HG03066 (cell line): ENCODE results near the gene ANKRD55.
"Not testable (repeated sequence)": the region's sequence is repeated elsewhere in the genome, so short reads cannot be mapped to it uniquely, and the experiment has no call there.

ENCODE experiments used
- ATAC-seq: cut with Tn5 transposase; IDR thresholded peaks from one replicate; pipeline ENCODE4 v1.9.1; 2021; ENCODE audit warnings: low read depth; ENCODE audit not compliant: unreplicated experiment

ANKRD55 gene

DNA sequence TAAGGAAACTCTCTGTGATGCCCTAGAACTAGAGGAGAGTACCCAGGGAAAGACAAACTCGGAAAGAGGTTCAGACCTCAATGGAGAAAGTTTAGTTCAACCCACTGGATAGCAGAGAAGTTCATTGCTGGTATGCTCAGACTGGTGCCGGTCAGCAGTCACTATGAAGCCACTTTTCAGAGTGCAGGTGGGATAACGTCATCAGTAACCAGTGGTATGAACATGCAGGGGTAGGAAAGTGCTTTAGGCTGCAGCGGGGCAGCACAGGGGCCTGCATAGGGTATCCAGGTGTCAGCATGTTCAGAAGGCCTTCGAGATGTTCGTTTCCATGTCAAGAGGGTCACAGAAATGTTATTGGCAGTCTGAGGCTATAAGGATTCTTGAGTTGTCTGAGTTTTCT, 20.8 kb upstream of the ANKRD55 start:
- ATAC-seq, result no peak

DNA sequence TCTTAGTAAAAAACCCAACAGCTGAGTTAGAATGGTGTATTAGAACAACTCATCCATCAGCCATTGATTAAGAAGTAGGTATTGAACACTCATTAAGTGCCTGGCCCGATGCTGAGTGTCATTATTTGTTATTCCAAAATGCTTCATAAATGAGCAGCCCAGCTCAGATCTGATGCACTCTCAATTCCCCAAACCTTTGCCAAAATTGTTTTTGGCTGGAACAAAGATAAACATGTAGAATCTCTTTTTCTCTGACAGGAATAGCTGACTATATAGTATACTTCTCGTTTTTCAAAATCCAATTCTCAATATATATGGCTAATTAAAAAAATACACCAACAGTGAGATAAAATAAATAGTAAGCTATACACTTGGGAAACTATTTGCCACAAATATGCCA, 20.0 kb upstream of the ANKRD55 start:
- no peak for ATAC-seq

DNA sequence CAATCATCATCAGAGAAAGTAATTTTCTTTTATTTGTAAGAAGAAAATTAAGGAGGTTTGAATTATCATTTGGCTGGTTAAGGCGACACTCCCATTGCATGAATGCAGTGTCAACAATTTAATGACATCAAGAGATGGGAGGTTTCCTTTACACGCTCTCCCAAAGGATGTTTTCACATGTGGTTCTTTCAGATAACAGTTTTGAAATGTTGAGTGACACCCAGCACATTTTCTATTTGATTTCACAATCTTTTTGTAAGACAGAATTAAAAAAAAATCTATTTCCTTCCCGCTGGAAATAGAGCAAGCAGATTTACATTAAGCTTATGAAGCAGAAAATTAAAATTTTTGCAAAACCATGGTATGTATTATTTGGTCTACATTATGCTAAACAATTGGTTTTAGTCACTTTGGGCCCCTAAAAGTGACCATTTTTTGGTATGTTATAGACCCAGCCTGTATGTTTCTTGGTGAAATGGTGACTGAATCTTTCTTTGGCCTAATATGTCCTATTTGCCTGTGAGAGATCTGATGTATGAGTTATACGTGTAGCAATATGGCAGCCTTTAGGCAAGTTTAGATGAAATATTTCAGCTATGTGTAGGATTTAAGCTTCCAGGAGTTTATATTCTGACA, 18.9 kb upstream of the ANKRD55 start:
- no peak for ATAC-seq

DNA sequence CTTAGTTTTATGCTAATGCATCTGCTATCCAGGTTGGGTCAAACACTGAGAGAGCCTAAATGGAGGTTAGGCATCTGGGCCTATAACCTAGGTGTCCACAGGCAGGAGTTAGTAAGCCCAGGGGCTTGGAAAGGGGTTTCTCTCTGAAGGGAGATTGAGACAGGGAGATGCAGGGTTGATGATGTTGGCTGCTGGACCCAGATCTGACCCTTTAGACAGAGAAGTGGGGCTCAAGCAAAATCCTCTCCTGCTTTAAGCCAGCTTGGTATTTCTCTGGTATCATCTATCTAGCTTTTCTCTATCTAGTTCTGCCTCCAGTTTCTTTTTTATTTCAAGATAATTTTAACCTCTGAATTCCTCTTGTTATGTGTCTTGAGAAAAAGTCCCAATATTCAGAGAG, 18.3 kb upstream of the ANKRD55 start:
- no peak for ATAC-seq

DNA sequence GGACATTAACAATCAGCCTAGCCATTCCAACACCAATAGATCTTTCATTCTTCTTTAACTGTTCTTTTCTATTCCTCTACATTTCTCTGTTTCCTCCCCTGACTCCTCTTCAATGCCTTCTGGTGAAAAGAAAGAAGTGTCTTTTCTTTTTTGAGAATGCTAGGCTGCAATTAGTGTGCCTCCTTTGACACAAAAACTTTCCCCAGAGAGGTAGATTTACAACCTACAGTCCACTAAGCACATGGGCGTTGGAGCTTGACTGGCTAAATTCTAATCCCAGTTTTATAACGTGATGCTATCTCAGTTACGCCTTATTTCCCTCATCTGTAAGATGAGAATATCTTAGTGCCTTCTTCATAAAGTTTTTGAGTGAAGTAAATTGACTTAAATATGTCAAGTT, 16.9 kb upstream of the ANKRD55 start:
- ATAC-seq, result no peak

DNA sequence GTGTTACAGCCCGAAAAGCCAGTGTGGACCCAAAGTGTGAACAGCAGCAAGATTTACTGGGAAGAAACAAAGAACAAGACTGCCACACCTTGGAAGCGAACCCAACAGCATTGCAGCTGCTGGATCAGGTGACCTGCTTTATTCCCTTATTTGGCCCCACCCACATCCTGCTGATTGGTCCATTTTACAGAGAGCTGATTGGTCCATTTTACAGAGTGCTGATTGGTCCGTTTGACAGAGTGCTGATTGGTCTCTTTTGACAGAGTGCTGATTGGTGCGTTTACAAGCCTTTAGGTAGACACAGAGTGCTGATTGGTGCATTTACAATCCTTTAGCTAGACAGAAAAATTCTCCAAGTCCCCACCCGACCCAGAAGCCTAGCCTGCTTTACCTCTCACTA, 16.0 kb upstream of the ANKRD55 start:
- not testable (repeated sequence) for ATAC-seq

DNA sequence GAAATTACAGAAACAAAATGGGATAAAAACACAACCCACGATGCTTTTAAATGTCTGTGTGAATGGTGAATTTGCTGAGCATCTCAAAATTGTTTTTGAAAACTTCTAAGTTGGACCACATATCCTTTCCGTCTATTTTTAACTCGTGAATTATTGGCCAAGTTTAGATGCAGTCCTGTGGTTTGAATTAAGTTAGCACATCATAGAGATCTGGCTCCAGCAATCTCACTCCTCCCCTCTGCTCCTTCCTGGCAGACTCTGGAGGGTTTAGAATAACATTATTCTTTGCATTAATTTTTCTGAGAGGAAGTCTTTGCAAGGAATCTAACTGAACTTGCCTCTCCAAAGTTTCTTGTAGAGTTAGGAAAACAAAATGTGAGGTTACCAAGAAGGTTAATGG, 14.5 kb upstream of the ANKRD55 start:
- ATAC-seq, result no peak

DNA sequence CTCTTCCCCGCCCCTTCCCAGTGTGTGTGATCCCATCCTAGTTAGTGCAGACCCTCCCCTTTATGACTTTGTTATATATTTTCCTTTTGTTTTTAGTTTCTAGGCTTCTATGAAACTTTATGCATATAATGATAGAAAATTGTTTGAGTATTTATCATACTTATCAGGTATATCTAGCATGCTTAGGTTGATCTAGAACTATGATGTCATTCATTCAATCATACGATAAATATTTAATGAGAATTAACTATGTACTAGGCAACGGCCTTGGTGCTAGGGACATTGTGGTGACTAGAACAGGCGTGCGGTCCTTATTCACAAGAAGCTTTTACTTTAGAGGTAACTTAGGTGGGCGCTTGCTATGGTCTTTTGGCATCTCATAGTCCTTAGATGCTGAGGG, 13.6 kb upstream of the ANKRD55 start:
- ATAC-seq, result no peak

DNA sequence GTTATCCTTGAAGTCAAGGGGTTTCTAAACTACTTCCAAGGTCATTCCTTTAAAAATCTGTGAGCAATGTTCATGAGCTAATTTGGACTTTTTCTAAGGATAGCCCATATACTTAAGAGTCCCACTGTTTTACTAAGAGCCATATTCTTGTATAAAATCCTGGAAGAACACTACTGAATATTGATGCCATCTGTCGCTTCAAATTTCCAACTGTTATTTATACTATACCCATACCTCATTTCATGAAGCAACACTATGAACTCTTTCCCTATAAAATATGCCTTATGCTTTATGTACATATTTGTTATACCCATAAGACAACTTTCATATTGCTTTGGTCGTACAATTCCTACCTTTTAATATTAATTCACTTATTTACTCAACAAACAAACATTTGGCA, 12.4 kb upstream of the ANKRD55 start:
- no peak for ATAC-seq

DNA sequence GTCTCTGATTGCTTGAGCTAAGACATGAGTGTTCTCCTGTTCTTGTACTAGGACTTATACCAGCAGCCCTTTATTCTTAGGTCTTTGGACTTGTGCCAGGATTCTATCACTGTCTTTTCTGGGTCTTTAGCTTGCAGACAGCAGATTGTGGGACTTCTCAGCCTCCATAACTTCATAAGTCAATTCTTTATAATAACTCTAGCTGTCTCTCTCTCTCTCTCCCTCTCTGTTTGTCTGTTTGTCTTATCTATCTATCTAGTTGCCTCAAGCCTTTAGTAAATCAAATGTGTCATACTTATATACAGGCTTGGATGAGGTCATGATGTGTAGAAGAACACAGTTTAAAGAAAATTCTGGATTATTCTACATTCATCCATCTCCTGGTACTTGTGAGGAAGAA, 11.5 kb upstream of the ANKRD55 start:
- ATAC-seq, result no peak

DNA sequence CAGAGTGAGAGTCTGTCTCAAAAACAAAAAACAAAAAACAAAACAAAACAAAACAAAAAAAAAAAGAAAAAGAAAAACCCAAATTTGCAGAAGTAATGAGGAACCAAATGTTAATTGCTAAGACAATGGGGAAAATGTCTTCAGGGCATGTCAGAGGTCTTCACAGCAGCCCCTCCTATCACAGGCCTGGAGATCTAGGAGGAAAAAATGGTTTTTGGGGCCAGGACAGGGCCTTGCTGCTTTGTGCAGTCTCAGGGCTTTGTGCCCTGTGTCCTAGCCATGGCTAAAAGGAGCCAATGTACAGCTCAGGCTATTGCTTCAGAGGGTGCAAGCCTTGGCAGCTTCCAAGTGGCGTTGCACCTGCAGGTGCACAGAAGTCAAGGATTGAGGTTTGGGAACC, 9.1 kb upstream of the ANKRD55 start:
- ATAC-seq, result not testable (repeated sequence)

DNA sequence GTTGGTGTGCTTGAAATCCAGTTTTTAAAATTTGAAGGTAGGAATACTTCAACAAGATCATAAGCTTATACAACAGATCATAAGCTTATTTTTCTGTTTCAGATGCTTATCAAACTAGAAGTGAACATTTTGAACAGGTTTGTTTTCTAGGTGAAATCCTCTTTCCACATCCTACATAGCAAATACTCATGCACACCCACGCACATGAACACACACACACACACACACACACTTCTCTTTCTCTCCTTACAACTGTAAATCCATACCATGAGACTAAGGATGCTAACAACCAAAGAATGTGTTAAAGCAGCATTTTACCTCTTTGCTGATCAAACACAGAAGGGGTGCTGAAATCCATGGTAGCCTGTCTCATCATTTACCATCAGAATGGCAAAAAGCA, 592 bp downstream of the ANKRD55 start:
- ATAC-seq, result no peak

DNA sequence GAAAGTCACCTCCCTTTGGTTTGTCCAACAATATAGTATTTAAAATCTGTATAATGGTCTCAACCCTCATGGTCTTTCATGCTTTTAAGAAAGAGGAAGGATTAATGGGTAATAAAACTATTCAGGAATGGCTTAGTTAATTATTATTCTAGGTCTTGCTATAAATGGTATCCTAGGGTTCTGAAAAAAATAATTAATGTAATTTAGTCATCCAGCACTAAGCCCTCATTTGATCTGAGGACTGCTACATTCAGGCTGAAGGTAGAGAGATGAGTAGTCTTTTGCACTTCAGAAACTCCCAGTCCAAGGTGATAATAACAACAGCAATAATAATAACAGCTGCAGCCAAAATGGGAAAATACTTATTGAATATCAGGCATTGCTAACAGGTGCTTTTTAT, 2.6 kb downstream of the ANKRD55 start:
- ATAC-seq, result no peak

DNA sequence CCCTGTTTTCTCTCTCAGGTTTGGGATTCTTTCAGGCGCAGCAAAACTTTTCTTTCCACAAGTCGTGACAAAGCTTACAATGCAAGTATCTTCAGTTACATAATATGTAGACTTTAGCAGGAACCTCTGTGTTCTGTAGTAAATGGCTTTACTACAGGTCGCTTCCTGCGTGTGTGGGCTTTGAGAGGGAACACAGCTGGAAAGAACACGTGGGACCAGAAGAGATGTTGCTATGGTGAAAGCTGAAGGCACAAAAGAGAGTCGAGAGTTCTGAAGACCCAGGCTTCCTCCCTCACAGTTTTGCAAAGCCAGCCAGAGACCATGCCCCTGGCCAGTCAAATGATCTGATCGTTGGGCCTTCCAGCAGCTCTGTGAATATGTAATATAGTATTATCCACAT, 4.0 kb downstream of the ANKRD55 start:
- no peak for ATAC-seq

DNA sequence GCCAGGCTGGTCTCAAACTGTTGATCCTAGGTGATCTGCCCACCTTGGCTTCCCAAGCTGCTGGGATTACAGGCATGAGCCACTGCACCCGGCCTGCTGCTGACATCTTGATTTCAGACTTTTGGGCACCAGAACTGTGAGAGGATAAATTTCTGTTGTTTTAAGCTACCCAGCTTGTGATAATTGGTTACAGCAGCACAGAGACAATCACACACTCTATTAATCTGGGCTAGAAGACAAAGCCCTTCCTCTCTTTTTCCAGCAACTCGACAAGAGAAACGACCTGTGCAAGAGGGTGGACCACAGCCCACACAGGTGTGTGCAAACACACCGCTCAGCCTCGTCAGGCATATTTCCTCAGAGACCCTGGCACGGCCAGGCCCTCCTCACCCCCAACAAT, 4.5 kb downstream of the ANKRD55 start:
- ATAC-seq, result no peak

DNA sequence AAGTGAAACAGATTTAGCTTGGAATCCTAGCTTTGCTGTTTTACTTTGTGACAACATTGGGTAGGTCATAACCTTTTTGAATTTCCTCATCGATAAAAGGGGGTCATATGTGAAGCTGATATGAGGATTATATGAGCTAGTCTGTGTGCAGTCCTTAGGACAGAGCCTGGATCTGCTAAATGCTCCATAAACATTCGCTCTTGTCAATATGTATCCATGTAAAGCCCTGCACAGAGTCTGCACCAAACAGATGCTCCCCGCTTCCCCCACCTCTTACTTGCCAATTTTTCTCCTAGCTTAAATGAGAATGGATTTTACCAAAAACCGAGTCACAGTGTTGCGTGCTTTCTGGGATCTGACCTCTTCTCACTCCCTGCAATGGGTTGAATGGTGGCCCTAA, 5.4 kb downstream of the ANKRD55 start:
- ATAC-seq, result no peak

DNA sequence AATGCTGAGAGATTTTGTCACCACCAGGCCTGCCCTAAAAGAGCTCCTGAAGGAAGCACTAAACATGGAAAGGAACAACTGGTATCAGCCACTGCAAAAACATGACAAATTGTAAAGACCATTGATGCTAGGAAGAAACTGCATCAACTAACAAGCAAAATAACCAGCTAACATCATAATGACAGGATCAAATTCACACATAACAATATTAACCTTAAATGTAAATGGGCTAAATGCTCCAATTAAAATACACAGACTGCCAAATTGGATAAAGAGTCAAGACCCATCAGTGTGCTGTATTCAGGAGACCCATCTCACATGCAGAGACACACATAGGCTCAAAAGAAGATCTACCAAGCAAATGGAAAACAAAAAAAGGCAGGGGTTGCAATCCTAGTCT, 9.8 kb downstream of the ANKRD55 start:
- not testable (repeated sequence) for ATAC-seq

DNA sequence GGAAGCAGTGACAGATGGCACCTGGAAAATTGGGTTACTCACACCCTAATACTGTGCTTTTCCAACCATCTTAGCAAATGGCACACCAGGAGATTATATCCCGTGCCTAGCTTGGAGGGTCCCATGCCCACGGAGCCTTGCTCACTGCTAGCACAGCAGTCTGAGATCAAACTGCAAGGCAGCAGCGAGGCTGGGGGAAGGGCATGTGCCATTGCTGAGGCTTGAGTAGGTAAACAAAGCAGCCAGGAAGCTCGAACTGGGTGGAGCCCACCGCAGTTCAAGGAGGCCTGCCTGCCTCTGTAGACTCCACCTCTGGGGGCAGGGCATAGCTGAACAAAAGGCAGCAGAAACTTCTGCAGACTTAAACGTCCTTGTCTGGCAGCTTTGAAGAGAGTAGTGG, 11.5 kb downstream of the ANKRD55 start:
- ATAC-seq, result not testable (repeated sequence)

DNA sequence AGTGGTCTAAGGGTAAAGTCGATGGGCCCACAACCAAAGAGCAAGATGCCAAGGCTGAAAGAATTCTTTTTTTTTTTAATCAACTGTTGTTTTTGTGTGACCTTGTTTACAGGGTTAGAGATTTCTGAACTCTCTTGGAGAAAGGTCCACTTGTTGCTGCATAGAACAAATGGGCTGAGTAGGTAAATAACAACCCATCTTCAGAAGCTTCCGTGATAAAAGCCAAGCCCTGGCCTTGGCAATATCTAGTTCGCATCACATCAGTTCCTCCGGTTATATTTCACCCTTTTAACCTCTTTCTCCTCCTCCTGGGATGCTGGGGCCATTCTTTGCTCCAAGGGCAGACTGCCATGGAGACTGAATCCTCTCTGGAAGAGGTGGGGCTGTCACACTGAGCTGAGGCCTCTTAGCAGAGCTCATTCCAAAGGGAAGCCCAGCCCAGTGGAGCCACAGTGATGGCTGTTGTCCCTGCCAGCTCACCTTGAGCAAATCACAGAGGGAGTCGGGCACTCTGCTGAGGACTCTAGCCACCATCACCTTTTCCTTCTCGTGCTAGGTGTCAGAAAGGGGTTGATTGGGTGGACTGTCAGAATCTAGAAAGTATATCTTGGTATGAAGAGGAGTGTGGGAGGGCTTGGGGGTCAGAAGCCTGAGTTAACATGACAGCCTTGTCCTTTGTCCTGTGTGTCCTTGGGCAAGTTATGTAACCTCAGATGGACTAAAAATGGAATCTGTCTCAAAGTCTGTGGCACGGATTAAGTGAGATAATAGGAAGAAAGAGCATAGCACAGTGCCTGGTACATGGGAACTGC, 17.9 kb downstream of the ANKRD55 start:
- no peak for ATAC-seq

DNA sequence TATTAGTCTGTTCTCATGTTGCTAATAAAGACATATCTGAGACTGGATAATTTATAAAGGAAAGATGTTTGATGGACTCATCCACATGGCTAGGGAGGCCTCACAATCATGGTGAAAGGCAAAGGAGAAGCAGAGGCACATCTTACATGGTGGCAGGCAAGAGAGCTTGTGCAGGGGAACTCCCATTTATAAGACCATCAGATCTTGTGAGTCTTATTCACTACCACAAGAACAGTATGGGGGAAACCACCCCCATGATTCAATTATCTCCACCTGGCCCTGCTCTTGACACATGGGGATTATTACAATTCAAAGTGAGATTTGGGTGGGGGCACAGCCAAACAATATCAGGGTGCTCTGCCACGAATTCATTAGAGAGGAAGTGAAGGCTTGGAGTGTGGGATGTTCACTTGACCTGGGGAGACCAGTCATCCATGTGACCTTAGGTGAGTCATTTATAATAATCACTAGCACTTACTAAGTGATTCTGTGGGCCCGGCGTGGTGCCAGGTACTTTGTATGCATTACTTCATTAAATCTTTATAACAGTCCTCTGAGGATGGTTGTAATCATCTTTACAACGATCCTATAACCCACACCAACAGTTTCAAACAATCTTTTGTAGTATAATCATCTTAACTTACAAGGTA, 19.1 kb downstream of the ANKRD55 start:
- not testable (repeated sequence) for ATAC-seq

DNA sequence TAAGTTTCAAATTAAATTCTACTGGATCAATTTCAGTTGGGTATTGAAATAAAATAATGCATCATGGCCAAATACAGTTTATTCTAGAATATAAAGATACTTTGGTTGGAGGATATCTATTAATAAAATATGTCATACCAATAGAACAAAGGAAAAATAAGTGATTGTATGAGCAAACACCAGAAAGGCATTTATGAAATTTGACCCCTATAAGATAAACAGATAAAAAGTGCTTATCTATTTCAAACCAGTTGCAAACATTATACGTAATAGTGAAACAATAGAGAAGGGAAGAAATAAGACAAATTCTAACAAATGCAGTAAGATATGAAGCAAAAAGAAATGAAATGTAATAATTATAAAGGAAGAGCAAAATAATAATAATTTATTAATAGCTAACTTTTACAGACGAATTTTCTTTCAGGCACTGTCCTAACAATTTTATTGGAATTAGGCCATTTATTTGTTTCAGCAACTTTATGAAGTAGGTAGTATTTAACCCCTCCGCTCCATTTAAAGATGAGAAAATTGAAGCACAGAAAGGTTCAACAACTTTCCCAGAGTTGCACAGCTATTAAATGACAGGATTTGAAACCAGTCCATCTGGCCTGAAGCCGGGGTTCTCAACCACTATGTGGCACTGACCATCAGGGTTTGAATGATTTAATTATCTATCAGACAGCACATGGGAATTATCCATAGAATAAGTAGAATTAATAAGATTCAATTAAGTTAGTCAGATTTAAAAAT, 20.8 kb downstream of the ANKRD55 start:
- ATAC-seq, result no peak
